ENCODE results near the gene DLK2. TPM values are rescaled to one million over a fixed set of nuclear protein-coding genes. Genes with fewer than 3 reads are reported as not detected.
"Not testable (repeated sequence)": the region's sequence is repeated elsewhere in the genome, so short reads cannot be mapped to it uniquely, and the experiment has no call there.

Gene DLK2
- total RNA-seq, 1 donor from 2014 or later: 8.6 TPM

DNA sequence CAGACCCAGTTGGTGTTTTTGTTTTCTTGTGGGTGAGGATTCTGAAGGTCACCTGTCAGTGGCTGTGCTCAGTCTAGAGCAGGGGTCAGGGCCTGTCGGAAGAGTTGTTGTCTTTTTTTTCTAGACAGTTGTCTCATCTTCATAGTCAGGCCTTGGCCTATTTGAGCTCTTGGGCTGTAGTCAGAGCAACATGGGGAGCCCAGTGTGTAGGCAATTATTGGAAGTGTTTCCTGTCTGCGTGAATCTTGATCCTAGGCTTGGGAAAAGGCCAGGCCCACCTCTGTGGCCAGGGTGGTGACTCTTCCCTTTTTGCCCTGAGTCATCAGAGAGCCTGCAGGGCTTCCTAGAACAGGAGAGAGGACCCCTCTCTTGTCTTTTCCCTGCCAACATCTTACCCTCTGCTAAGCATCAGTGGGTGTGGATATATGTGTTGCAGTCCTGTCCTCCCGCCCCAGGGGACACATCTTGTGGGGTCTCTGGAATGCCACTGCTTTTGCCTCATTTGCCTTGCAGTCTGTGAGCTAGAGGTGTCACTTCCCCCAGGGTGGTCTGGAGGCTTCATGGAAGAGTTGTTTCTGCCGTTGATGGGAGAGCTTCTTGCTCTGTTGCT lies 33.4 kb upstream of the DLK2 start:
- DNase-seq (ENCODE audit: low spot score in 2 of 2): no peak
- no peak for FAIRE-seq

DNA sequence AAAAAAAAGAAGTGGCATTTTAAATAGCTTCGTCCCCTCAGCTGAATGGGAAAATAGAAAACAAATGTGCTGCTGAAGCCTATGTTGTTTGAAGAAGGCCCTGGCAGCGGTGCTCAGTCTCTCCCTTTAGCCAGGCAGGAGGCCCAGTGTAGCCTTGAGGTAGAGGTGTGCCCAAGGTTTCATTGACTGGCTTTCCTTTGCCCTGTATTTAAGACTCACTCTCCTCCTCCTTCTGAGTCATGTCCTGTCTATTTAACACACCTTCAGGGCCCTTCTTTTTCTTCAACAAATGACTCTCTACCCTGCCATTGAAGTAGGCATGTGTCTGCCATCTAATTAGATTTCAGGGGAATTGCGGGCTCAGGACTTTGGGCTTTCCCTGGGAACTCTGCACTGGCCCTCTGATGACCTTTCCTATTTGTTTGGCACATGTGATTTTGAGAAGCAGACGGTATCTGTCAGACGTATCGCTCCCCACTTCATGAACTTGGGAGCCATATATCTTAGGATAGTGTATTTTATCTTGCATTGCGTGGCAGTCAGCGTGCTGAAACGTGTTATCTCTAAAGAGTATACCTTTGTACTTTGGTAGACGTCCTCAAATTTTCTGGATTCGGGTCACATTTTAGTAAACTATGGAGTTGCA lies 26.4 kb upstream of the DLK2 start:
- FAIRE-seq (no peak), DNase-seq (ENCODE audit: low spot score in 2 of 2) (no peak)

GRCh38 chr6:43481075-43481474 lies 25.7 kb upstream of the DLK2 start:
- DNase-seq (ENCODE audit: low spot score in 2 of 2) (no peak), FAIRE-seq (no peak)

GRCh38 chr6:43478008-43478372 lies 22.6 kb upstream of the DLK2 start:
- no peak for FAIRE-seq
- DNase-seq (ENCODE audit: low spot score in 2 of 2): no peak

DNA sequence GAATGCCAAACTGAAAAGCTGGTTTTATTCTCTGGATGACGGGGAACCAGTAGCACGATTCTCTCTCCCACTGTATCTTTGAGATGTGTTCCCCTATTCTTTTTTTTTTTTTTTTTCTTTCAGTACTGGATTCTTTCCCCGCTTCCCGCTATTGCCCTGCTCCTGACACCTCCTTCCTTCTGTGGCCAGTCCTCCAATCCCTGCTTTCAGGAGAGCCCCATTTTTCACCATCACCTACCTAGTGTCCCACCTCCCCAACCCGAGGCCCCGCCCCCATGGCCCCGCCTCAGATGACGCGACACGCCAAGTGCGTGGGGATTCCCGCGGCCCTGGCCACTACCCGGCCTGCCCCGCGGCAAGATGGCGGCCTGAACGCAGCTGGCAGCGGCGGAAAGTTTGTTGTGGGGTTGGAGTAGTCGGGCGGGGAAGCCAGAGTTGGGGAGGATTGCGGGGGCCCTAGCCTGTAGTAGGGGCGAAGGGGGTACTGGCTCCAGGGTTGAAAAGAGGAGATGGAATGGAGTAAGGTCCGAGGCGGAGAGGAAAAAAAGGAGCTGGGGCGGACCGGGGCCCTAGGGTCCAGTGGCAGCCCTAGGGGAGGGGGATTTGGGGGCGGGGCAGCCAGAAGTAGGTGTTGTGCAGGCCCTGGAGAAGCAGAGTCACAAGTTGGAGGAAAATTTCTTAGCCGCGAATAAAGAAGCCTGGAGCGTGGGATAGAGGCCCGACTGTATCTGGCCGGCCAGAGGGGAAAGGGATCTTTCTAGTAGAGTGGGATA lies 22.1 kb upstream of the DLK2 start, which contains the start of gene TJAP1:
TSS of gene TJAP1 (plus strand) at position 336 of the 773 bp plus-strand sequence. CDS start 21,432 bp downstream, outside the sequence.
- FAIRE-seq (no peak), DNase-seq (ENCODE audit: low spot score in 2 of 2) (peak; percentile 79 to 92)

DNA sequence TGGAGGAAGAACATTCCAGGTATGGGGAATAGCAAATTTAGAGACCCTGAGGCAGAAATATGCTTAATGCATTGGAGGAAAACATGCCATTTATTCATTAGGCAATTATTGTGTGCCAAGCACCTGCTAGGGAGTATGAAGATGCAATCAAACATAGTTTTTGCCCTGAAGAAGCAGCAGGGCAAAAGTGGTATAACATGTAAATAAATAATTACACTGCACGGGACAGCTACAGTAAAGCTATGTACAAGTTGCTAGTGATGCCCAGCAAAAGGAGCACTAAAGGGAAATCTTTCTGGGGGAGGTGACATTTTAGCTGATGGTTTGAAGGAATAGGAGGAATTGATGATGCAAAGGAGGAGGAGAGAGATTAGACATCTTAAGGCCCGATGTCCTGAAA lies 21.4 kb upstream of the DLK2 start:
- FAIRE-seq: no peak
- DNase-seq (ENCODE audit: low spot score in 2 of 2): no peak

DNA sequence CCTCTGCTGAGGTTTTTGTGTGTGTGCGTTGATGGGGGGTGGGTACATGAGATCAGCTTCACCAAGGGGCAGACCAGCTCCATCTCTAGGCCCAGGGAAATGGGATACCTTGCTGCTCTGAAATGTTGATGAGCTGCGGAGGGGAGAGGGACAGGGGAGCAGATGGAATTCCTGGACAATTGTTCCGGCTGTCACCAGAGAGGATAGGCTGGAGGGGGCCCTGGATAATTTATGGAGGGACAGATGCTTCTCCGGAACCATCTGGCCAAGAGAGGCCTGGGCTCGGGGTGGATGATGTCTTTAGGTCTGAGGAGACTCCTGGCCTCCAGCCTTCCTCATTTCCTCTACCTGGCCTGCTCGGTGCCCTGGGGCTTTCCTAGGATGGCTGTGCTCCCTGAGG lies 20.2 kb upstream of the DLK2 start:
- no peak for DNase-seq (ENCODE audit: low spot score in 2 of 2)
- FAIRE-seq: no peak

GRCh38 chr6:43472515-43472914 lies 17.2 kb upstream of the DLK2 start:
- no peak for DNase-seq (ENCODE audit: low spot score in 2 of 2)
- FAIRE-seq: no peak

- DNase-seq (ENCODE audit: low spot score in 2 of 2) (no peak), FAIRE-seq (no peak)
Observed at GRCh38 chr6:43471399-43471798, 16.1 kb upstream of the DLK2 start.

DNA sequence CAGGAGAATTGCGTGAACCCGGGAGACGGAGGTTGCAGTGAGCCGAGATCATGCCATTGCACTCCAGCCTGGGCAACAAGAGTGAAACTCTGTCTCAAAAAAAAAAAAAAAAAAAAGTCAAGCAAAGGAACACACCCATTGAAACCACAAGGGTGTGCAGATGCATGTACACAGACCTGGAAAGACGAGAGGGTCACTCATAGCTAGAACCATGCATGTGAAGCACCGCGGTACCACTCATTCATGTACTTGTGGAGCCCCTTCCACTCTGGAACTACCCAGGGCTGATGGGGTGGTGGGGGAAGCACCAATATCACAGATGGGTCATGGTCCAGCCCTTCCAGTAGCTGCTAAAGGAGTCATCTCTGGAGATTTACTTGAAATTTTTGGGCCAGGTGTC lies 14.6 kb upstream of the DLK2 start:
- FAIRE-seq: no peak
- DNase-seq (ENCODE audit: low spot score in 2 of 2): no peak

DNA sequence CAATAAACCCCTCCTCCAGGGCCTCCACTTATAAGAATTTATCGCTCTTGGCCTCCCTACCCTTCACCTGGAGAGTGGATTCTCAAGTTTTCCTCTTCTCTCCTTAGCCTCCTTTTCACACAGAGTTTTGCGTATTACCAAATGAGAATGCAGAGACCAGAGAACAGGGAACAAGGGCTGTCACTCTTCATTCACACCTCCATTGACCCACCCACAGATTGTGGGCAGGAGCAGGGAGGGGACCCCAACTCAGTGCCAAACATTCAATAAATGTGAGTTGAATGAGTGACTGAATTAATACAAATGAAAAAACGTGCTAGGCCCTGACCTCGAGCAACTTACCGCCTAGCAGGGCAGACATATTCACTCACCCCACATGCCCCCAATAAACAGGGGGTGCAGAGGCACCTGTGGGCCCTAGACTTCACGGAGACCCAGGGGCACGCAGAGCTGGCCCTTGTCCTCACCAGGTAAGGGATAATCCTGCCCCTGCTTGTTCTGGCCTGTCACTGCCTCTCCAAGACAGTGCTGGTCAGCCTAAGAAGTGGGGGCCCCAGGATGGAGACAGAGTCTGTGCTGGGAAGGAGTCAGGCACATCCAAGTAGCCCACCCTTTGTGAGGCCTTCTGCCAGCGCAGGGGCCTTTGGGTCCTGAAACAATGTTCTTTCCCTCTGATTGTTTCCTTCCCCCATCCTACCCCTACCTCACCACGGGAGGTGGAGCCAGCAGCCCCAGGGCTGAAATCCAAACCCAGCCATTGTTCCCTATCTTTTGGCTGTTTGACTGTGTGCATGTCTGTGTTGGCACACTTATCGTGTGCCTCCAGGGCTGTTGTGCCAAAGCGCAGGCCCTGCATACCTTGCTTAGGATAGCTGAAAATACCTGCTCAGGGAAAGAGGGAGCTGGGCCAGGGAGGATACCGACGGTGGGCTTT lies 13.7 kb upstream of the DLK2 start:
- FAIRE-seq (no peak), DNase-seq (ENCODE audit: low spot score in 2 of 2) (no peak)

- FAIRE-seq (no peak), DNase-seq (ENCODE audit: low spot score in 2 of 2) (no peak)
Observed at GRCh38 chr6:43468240-43468639, 12.9 kb upstream of the DLK2 start.

- DNase-seq (ENCODE audit: low spot score in 2 of 2) (no peak), FAIRE-seq (no peak)
Observed at GRCh38 chr6:43467752-43468151, 12.4 kb upstream of the DLK2 start.

- not testable (repeated sequence) for FAIRE-seq; DNase-seq (ENCODE audit: low spot score in 2 of 2)
Observed at GRCh38 chr6:43467265-43467664, 11.9 kb upstream of the DLK2 start.

DNA sequence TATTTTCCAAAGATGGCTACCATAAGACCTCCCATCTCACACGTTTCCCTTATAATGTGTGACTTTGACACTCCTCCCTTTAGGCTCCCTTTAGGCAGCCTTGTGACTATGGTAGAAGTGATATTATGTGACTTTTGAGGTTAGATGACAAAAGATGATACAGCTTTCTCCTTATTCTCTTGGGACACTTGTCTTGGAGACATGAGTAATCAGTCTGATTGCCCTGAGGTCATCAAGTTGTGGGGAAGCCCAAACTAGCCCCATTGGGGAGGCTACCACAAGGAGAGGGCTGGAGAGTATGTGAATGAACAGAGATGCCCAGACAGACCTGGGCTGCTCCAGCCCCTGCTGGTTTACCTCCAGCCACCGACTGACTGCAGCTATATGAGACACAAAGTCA lies 10.6 kb upstream of the DLK2 start:
- no peak for FAIRE-seq
- no peak for DNase-seq (ENCODE audit: low spot score in 2 of 2)

DNA sequence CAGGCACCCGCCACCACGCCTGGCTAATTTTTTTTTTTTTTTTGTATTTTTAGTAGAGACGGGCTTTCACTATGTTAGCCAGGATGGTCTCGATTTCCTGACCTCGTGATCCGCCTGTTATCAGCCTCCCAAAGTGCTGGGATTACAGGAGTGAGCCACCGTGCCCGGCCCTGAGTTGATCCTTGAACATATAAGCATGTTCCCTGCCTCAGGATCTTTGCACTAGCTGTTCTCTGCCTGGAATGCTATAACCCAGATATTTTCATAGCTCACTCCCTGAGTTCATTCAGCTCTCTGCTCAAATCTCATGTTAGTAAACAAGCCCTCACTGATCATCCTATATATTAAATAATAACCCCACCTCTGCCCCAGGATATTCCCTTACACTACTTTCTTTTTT lies 9.0 kb upstream of the DLK2 start:
- DNase-seq (ENCODE audit: low spot score in 2 of 2) (no peak), FAIRE-seq (no peak)

DNA sequence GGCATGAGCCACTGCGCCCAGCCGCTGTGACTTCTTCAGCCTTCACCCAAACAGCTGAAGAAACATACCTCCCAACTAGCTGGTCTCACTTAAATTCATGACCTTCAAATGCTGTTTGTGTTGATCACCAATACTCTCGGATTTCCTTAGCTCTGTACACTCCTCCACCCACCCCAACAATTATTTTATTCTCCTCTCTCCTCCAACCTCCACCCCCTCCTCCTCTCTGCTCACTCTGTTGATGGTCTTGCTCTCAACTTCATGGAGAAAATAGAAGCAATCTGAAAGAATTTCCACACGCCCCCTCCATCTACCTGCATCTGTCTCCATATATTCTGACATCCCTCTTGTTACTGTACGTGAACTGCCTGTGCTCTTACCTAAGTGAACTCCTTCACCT lies 6.6 kb upstream of the DLK2 start:
- no peak for DNase-seq (ENCODE audit: low spot score in 2 of 2)
- FAIRE-seq: no peak

- DNase-seq (ENCODE audit: low spot score in 2 of 2): no peak
- FAIRE-seq: no peak
Observed at GRCh38 chr6:43460032-43460431, 4.7 kb upstream of the DLK2 start.

GRCh38 chr6:43459535-43459934 lies 4.2 kb upstream of the DLK2 start:
- no peak for FAIRE-seq
- no peak for DNase-seq (ENCODE audit: low spot score in 2 of 2)

DNA sequence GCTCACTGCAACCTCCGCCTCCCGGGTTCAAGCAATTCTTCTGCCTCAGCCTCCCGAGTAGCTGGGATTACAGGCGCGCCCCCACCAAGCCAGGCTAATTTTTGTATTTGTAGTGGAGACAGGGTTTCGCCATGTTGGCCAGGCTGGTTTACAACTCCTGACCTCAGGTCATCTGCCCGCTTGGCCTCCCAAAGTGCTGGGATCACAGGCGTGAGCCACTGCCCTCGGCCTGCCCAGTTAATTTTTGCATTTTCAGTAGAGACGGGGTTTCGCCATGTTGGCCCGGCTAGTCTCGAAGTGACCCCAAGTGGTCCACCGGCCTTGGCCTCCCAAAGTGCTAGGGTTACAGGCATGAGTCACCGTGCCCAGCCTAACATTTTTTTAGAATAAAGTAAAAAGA lies 2.8 kb upstream of the DLK2 start:
- FAIRE-seq; DNase-seq (ENCODE audit: low spot score in 2 of 2): not testable (repeated sequence)

GRCh38 chr6:43457643-43458042 lies 2.3 kb upstream of the DLK2 start:
- FAIRE-seq: no peak
- DNase-seq (ENCODE audit: low spot score in 2 of 2): no peak
